DOHH2 (cell line): Measurements from ENCODE around the gene MBLAC1.

ENCODE experiments used
- EZH2phosphoT487 ChIP-seq: fragments of 200-600 bp; sonication (generic); IDR thresholded peaks from 2 replicates; pipeline ENCODE4 v1.6.1; 2017; ENCODE audit warnings: borderline replicate concordance, mild to moderate bottlenecking, antibody characterized with exemption, low read length, moderate library complexity, mixed read lengths
- TF ChIP-seq, protein P1 (sequence below): fragments of 200-600 bp; sonication (generic); IDR thresholded peaks from one replicate; pipeline ENCODE4 v1.5.1; 2014; ENCODE audit warnings: antibody characterized with exemption, mild to moderate bottlenecking, low read depth, low read length; ENCODE audit not compliant: poor library complexity, severe bottlenecking

DNA sequence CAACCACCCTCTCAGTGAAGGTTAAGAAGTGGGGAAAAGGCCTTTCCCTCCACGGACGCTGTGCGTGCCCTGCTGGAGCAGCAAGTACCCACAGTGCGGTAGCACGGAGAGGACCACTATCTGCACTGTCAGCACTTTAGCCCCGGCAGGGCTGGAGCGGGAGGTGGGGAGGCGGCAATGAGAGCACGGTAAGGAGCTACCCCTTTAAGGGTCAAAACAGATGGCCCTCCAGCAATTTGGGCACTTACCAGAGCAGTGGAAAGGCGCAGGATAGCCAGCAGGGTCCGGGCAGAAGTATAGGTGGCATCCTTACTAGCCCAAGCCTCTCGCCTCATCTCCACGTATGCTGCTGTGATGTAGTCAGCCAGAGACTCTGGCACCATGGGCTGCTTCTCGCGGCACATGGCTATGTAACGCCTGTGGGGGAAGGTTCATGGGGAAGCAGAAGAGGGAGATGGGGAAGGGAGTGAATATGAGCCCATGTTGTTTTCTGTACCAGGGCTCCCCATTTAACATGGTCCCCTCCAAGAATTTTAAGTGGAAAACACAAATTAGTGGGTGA, 32.8 kb upstream of the MBLAC1 start:
- TF ChIP-seq, protein P1, sequence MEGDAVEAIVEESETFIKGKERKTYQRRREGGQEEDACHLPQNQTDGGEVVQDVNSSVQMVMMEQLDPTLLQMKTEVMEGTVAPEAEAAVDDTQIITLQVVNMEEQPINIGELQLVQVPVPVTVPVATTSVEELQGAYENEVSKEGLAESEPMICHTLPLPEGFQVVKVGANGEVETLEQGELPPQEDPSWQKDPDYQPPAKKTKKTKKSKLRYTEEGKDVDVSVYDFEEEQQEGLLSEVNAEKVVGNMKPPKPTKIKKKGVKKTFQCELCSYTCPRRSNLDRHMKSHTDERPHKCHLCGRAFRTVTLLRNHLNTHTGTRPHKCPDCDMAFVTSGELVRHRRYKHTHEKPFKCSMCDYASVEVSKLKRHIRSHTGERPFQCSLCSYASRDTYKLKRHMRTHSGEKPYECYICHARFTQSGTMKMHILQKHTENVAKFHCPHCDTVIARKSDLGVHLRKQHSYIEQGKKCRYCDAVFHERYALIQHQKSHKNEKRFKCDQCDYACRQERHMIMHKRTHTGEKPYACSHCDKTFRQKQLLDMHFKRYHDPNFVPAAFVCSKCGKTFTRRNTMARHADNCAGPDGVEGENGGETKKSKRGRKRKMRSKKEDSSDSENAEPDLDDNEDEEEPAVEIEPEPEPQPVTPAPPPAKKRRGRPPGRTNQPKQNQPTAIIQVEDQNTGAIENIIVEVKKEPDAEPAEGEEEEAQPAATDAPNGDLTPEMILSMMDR = no peak
- TF ChIP-seq EZH2phosphoT487 = no peak
